Smooth muscle cell (in vitro differentiated cells): ENCODE measurements around the gene SH3GL1. TPM values are rescaled to one million over a fixed set of nuclear protein-coding genes. Genes with fewer than 3 reads are reported as not detected.

ENCODE experiments used
- DNase-seq: peaks from one replicate; lab custom pipeline; 2025; ENCODE audit not compliant: unreplicated experiment; lab: John Stamatoyannopoulos, UW
- H2AFZ ChIP-seq: fragments of 200-600 bp; sonication (generic); 2 replicates; pipeline ENCODE4 v1.6.0; 2016; ENCODE audit warnings: antibody characterized with exemption, low read depth, mild to moderate bottlenecking
- H3F3A ChIP-seq: fragments of 200-600 bp; sonication (generic); 2 replicates; pipeline ENCODE4 v1.6.0; 2017; ENCODE audit warnings: antibody characterized with exemption, low read depth
- H3K27ac ChIP-seq: fragments of 200-600 bp; sonication (generic); 2 replicates; pipeline ENCODE4 v1.5.1; 2016; ENCODE audit warnings: low read depth, mild to moderate bottlenecking
- H3K27me3 ChIP-seq: fragments of 200-600 bp; sonication (generic); 2 replicates; pipeline ENCODE4 v1.6.1; 2016; ENCODE audit warnings: low read depth, mild to moderate bottlenecking
- H3K36me3 ChIP-seq: fragments of 200-600 bp; sonication (generic); 2 replicates; pipeline ENCODE4 v1.5.1; 2016; ENCODE audit warnings: low read depth
- H3K4me1 ChIP-seq: fragments of 200-600 bp; sonication (generic); 2 replicates; pipeline ENCODE4 v1.5.1; 2016; ENCODE audit warnings: low read depth
- H3K4me2 ChIP-seq: fragments of 200-600 bp; sonication (generic); 2 replicates; pipeline ENCODE4 v1.6.0; 2016; ENCODE audit warnings: mild to moderate bottlenecking
- H3K4me3 ChIP-seq: fragments of 200-600 bp; sonication (generic); 2 replicates; pipeline ENCODE4 v1.5.1; 2016; ENCODE audit warnings: mild to moderate bottlenecking
- H3K79me2 ChIP-seq: fragments of 200-600 bp; sonication (generic); 2 replicates; pipeline ENCODE4 v1.6.0; 2016; ENCODE audit warnings: low read depth, mild to moderate bottlenecking
- H3K9ac ChIP-seq: fragments of 200-600 bp; sonication (generic); 2 replicates; pipeline ENCODE4 v1.6.0; 2016; ENCODE audit warnings: low read depth
- H3K9me3 ChIP-seq: fragments of 200-600 bp; sonication (generic); replicated peaks from 2 replicates; pipeline ENCODE4 v1.5.1; 2016; ENCODE audit warnings: low read depth
- H4K20me1 ChIP-seq: fragments of 200-600 bp; sonication (generic); 2 replicates; pipeline ENCODE4 v1.6.0; 2016; ENCODE audit warnings: low read depth
- CTCF ChIP-seq: fragments of 200-600 bp; sonication (generic); IDR thresholded peaks from 2 replicates; pipeline ENCODE4 v1.5.1; 2017; ENCODE audit warnings: borderline replicate concordance, mild to moderate bottlenecking, antibody characterized with exemption; ENCODE audit not compliant: insufficient read depth, poor library complexity, severe bottlenecking
- WGBS: methylation state at CpG from one replicate; pipeline ENCODE4 v1.1.7; 2016; ENCODE audit warnings: low lambda C conversion rate; 5-methylcytosine and 5-hydroxymethylcytosine counted together
- polyA plus RNA-seq: library from polyadenylated mRNA; unstranded; fragments of >200 nt; fragmentation: Nextera tagmentation; extraction: Ambion mirVana; gene quantifications from 2 replicates; pipeline ENCODE4 v1.2.1, GENCODE V29; 2016
- total RNA-seq: library from RNA; depleted of rRNA; stranded (reverse); fragments of >200 nt; gene quantifications from 2 replicates; pipeline ENCODE4 v1.2.3, GENCODE V29; 2014

SH3GL1 gene
- total and polyA plus RNA-seq, 2 experiments from 2014 or later: 52.9 to 120 TPM

GRCh38 chr19:4390017-4390566, 10.3 kb downstream of the SH3GL1 start:
- peak overlapping the region; percentile 17 for H3K4me3 ChIP-seq
- peak overlapping the region; percentile 89 for H3K27ac ChIP-seq
- H3K79me2 ChIP-seq: peaks cover 95% of the 10 kb centered on the region
- H3K9ac ChIP-seq: peak overlapping the region; percentile 57
- peak overlapping the region; percentile 81 for H3K4me2 ChIP-seq
- H3F3A ChIP-seq: peaks cover 46% of the 10 kb centered on the region
- WGBS: 63% methylated on average over 12 of the region's 12 CpGs
- no peaks in the 10 kb centered on the region for H3K27me3 ChIP-seq
- H3K9me3 ChIP-seq: no peaks in the 10 kb centered on the region
- peaks cover 77% of the 10 kb centered on the region for H3K4me1 ChIP-seq
- no peak for DNase-seq
- peaks cover 100% of the 10 kb centered on the region for H4K20me1 ChIP-seq
- no peak for TF ChIP-seq CTCF
- H2AFZ ChIP-seq: no peak overlapping the region
- no peaks in the 10 kb centered on the region for H3K36me3 ChIP-seq

- WGBS: 78% methylated on average over 16 of the region's 17 CpGs
- peaks cover 100% of the 10 kb centered on the region for H4K20me1 ChIP-seq
Observed at GRCh38 chr19:4389511-4390016, 10.8 kb downstream of the SH3GL1 start.

GRCh38 chr19:4389064-4389375, 11.3 kb downstream of the SH3GL1 start:
- H2AFZ ChIP-seq: no peak overlapping the region
- H4K20me1 ChIP-seq: peaks cover 100% of the 10 kb centered on the region
- H3F3A ChIP-seq: peaks cover 44% of the 10 kb centered on the region
- no peak overlapping the region for H3K4me3 ChIP-seq
- H3K79me2 ChIP-seq: peaks cover 98% of the 10 kb centered on the region
- no peaks in the 10 kb centered on the region for H3K36me3 ChIP-seq
- 80% methylated on average over 9 of the region's 9 CpGs for WGBS
- H3K27me3 ChIP-seq: no peaks in the 10 kb centered on the region
- no peak for TF ChIP-seq CTCF
- H3K9ac ChIP-seq: no peak overlapping the region
- H3K27ac ChIP-seq: peak overlapping the region; percentile 56
- peak overlapping the region; percentile 24 for H3K4me2 ChIP-seq
- DNase-seq: no peak
- no peaks in the 10 kb centered on the region for H3K9me3 ChIP-seq
- peaks cover 68% of the 10 kb centered on the region for H3K4me1 ChIP-seq

More at GRCh38 chr19:4389511-4390016, 10.8 kb downstream of the SH3GL1 start:
- Histone ChIP-seq H3F3A (peaks cover 44% of the 10 kb centered on the region), H3K36me3 (no peaks in the 10 kb centered on the region), H3K4me3 (no peak overlapping the region), H3K79me2 (peaks cover 95% of the 10 kb centered on the region), H3K27me3 (no peaks in the 10 kb centered on the region), H2AFZ (no peak overlapping the region), H3K9me3 (no peaks in the 10 kb centered on the region), H3K27ac (peak overlapping the region; percentile 89), H3K4me1 (peaks cover 73% of the 10 kb centered on the region), H3K9ac (no peak overlapping the region), H3K4me2 (peak overlapping the region; percentile 81)
- TF ChIP-seq CTCF: no peak
- no peak for DNase-seq

- TF ChIP-seq CTCF: no peak
- Histone ChIP-seq H3K9ac (no peak overlapping the region), H3F3A (peaks cover 42% of the 10 kb centered on the region), H3K4me2 (peak overlapping the region; percentile 24), H3K27me3 (no peaks in the 10 kb centered on the region), H3K4me3 (no peak overlapping the region), H3K36me3 (no peaks in the 10 kb centered on the region), H4K20me1 (peaks cover 100% of the 10 kb centered on the region), H3K9me3 (no peaks in the 10 kb centered on the region), H2AFZ (no peak overlapping the region), H3K79me2 (peaks cover 100% of the 10 kb centered on the region), H3K4me1 (peaks cover 64% of the 10 kb centered on the region), H3K27ac (peak overlapping the region; percentile 56)
- DNase-seq: no peak
- 85% methylated on average over 16 of the region's 16 CpGs for WGBS
Observed at GRCh38 chr19:4388337-4389063, 11.8 kb downstream of the SH3GL1 start.
